MM.1S (cell line): Measurements from ENCODE around the gene KIAA1217.

ENCODE experiments used
- DNase-seq: peaks from one replicate; pipeline ENCODE4 v3.0.0-alpha.2; 2015
- H2AFZ ChIP-seq: fragments of 300-600 bp; sonication (generic); 2 replicates; pipeline ENCODE4 v1.6.0; 2016; ENCODE audit warnings: antibody characterized with exemption, low read length
- H3F3A ChIP-seq: fragments of 300-600 bp; sonication (generic); 2 replicates; pipeline ENCODE4 v1.6.1; 2016; ENCODE audit warnings: mild to moderate bottlenecking, antibody characterized with exemption, low read length, moderate library complexity, mixed read lengths; ENCODE audit not compliant: insufficient read depth
- H3K27ac ChIP-seq: fragments of 300-600 bp; sonication (generic); 2 replicates; pipeline ENCODE4 v1.5.1; 2016; ENCODE audit warnings: mild to moderate bottlenecking, low read length
- H3K27me3 ChIP-seq: fragments of 300-600 bp; sonication (generic); replicated peaks from 2 replicates; pipeline ENCODE4 v1.6.0; 2016; ENCODE audit warnings: low read length; ENCODE audit not compliant: insufficient read depth
- H3K36me3 ChIP-seq: fragments of 300-600 bp; sonication (generic); replicated peaks from 2 replicates; pipeline ENCODE4 v1.6.1; 2016; ENCODE audit warnings: mild to moderate bottlenecking, low read length, mixed read lengths; ENCODE audit not compliant: insufficient read depth
- H3K4me1 ChIP-seq: fragments of 300-600 bp; sonication (generic); 2 replicates; pipeline ENCODE4 v1.6.1; 2016; ENCODE audit warnings: low read length, mixed read lengths
- H3K4me2 ChIP-seq: fragments of 300-600 bp; sonication (generic); 2 replicates; pipeline ENCODE4 v1.6.0; 2016; ENCODE audit warnings: low read depth, low read length
- H3K4me3 ChIP-seq: fragments of 300-600 bp; sonication (generic); 2 replicates; pipeline ENCODE4 v1.5.1; 2016; ENCODE audit warnings: low read length, mixed read lengths
- H3K79me2 ChIP-seq: fragments of 300-600 bp; sonication (generic); 2 replicates; pipeline ENCODE4 v1.6.1; 2016; ENCODE audit warnings: mixed run types, low read length, mixed read lengths
- H3K9ac ChIP-seq: fragments of 300-600 bp; sonication (generic); 2 replicates; pipeline ENCODE4 v1.6.1; 2016; ENCODE audit warnings: low read length, mixed read lengths
- H3K9me2 ChIP-seq: fragments of 300-600 bp; sonication (generic); replicated peaks from 2 replicates; pipeline ENCODE4 v1.6.1; 2016; ENCODE audit warnings: mild to moderate bottlenecking, low read length, mixed read lengths; ENCODE audit not compliant: insufficient read depth
- H3K9me3 ChIP-seq: fragments of 300-600 bp; sonication (generic); replicated peaks from 2 replicates; pipeline ENCODE4 v1.6.1; 2016; ENCODE audit warnings: mild to moderate bottlenecking, low read length, mixed read lengths; ENCODE audit not compliant: insufficient read depth
- H4K20me1 ChIP-seq: fragments of 300-600 bp; sonication (generic); 2 replicates; pipeline ENCODE4 v1.6.1; 2016; ENCODE audit warnings: mild to moderate bottlenecking, low read length, moderate library complexity, mixed read lengths; ENCODE audit not compliant: insufficient read depth
- EZH2 ChIP-seq: fragments of 300-600 bp; sonication (generic); optimal IDR thresholded peaks from 2 replicates; pipeline ENCODE3; 2017; ENCODE audit warnings: low read depth, mild to moderate bottlenecking, antibody characterized with exemption, low read length, mixed read lengths
- EZH2phosphoT487 ChIP-seq: fragments of 300-600 bp; sonication (generic); IDR thresholded peaks from 2 replicates; pipeline ENCODE4 v1.6.1; 2018; ENCODE audit warnings: antibody characterized with exemption, low read length
- TF ChIP-seq, protein P1 (sequence below): fragments of 300-600 bp; sonication (generic); IDR thresholded peaks from 2 replicates; pipeline ENCODE4 v1.5.1; 2016; ENCODE audit warnings: antibody characterized with exemption, low read length, mixed read lengths

KIAA1217 gene

DNA sequence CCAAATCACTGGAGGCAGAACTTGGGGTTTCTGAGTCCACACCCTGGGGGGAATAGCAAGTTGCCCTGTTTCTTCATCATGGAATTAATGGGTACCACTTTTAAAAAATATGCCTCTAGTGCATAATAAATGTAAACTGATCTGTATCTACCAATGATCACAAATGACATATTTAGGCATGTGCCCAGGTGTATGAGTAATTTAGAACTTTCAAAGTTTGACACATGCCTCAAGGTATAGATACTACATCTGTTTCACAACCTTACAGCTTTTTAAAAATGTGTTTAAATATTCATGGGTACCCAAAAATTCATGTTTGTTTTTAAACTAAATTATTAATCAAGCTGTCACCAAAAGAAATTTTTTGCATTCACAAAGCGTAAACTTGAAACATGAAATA lies 226.0 kb downstream of the KIAA1217 start:
- no peak overlapping the region for H3K27ac ChIP-seq

GRCh38 chr10:24435374-24435773 lies 226.4 kb downstream of the KIAA1217 start:
- Histone ChIP-seq H3F3A (no peaks in the 10 kb centered on the region), H3K4me3 (no peak overlapping the region), H3K27ac (no peak overlapping the region), H3K79me2 (no peaks in the 10 kb centered on the region), H3K4me1 (peaks cover 5% of the 10 kb centered on the region; the same call in 1 of the 2 replicates), H3K9me3 (no peaks in the 10 kb centered on the region), H3K36me3 (no peaks in the 10 kb centered on the region), H3K4me2 (no peak overlapping the region), H4K20me1 (no peaks in the 10 kb centered on the region), H2AFZ (no peak overlapping the region), H3K9ac (no peak overlapping the region), H3K27me3 (no peaks in the 10 kb centered on the region), H3K9me2 (no peaks in the 10 kb centered on the region)
- no peak for TF ChIP-seq EZH2
- TF ChIP-seq, protein P1, sequence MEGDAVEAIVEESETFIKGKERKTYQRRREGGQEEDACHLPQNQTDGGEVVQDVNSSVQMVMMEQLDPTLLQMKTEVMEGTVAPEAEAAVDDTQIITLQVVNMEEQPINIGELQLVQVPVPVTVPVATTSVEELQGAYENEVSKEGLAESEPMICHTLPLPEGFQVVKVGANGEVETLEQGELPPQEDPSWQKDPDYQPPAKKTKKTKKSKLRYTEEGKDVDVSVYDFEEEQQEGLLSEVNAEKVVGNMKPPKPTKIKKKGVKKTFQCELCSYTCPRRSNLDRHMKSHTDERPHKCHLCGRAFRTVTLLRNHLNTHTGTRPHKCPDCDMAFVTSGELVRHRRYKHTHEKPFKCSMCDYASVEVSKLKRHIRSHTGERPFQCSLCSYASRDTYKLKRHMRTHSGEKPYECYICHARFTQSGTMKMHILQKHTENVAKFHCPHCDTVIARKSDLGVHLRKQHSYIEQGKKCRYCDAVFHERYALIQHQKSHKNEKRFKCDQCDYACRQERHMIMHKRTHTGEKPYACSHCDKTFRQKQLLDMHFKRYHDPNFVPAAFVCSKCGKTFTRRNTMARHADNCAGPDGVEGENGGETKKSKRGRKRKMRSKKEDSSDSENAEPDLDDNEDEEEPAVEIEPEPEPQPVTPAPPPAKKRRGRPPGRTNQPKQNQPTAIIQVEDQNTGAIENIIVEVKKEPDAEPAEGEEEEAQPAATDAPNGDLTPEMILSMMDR, result no peak
- TF ChIP-seq EZH2phosphoT487, result no peak
- DNase-seq, result no peak

More for the DNA sequence above, 226.0 kb downstream of the KIAA1217 start:
- H3K9me3 ChIP-seq, result no peaks in the 10 kb centered on the region
- peaks cover 5% of the 10 kb centered on the region; the same call in 1 of the 2 replicates for H3K4me1 ChIP-seq
- H3K4me2 ChIP-seq, result no peak overlapping the region
- H3K9me2 ChIP-seq, result no peaks in the 10 kb centered on the region
- no peaks in the 10 kb centered on the region for H3K79me2 ChIP-seq
- no peak overlapping the region for H2AFZ ChIP-seq
- H3K4me3 ChIP-seq, result no peak overlapping the region
- H3K9ac ChIP-seq, result no peak overlapping the region
- H3K27me3 ChIP-seq, result no peaks in the 10 kb centered on the region
- no peak for DNase-seq
- H4K20me1 ChIP-seq, result no peaks in the 10 kb centered on the region
- no peaks in the 10 kb centered on the region for H3F3A ChIP-seq
- TF ChIP-seq EZH2, result no peak
- TF ChIP-seq, protein P1, result no peak
- TF ChIP-seq EZH2phosphoT487, result no peak
- no peaks in the 10 kb centered on the region for H3K36me3 ChIP-seq

DNA sequence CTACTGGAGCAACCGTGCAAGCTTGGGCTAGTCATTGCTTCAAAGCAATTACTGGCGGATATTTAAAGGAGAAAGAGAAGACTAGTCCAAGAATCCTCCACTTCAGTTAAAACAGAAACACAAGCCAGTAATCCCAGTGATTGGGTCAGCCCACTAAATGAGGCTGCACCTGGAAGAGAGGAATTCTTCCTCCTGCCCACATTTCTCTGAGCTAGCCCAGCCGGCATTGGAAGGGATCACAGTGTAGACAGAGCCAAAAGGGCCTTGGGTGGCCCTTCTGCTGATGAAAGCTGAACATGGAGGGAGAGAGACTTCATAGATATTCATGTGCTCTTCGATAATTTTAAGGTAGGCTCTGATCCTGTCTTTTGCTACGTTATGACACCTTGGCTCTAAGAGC lies 228.4 kb downstream of the KIAA1217 start:
- Histone ChIP-seq H3K9me3 (no peaks in the 10 kb centered on the region), H3K4me3 (no peak overlapping the region), H3K4me2 (no peak overlapping the region), H3K27me3 (no peaks in the 10 kb centered on the region), H2AFZ (no peak overlapping the region), H3K9me2 (no peaks in the 10 kb centered on the region), H3F3A (no peaks in the 10 kb centered on the region), H3K36me3 (no peaks in the 10 kb centered on the region), H3K27ac (no peak overlapping the region), H4K20me1 (no peaks in the 10 kb centered on the region), H3K4me1 (no peaks in the 10 kb centered on the region), H3K79me2 (no peaks in the 10 kb centered on the region), H3K9ac (no peak overlapping the region)
- TF ChIP-seq EZH2phosphoT487 (no peak), EZH2 (no peak)
- TF ChIP-seq, protein P1, result no peak
- DNase-seq, result no peak
